GM04504 (cell line): ENCODE results near the gene SCYL2.

ENCODE experiments used
- DNase-seq: peaks from one replicate; pipeline ENCODE4 v3.0.0-alpha.2; 2012; ENCODE audit warnings: low read depth

The SCYL2 gene

DNA sequence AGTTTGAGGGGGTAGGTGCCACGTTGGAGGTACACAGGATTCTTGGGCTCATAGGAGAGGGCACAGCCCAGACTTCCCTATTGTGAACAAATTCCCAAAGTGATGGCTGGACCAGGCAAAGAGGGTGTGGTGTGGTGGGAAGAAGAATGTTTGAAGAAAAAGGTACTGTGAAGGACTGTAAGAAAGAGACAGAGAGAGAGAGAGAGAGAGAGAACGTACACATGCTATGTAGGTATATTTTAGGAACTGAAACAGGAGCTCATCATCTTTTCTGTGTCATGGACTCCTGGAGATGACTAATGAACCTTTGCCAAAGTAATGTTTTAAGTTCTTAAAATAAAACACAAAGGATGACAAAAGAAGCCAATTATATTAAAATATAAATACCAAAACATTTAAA, 114.4 kb downstream of the SCYL2 start:
- no peak for DNase-seq

DNA sequence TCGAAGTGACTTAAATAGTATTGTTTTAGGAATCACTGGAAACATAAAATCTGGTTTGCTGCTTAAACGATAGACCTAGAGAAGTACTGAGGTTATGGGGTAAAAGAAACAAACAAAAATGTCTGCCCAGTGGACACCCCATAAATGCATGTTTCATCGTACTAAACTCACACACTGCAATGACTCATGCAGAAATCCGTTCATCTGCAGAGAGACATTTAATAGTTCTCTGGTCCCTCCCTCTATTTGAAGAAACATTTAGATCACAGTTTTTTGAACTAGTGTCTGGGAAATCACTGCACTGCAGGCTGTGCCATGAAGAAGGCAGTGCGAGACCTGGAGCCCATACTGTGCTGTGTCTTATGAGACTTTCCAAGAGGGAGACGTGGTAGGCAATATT, 115.4 kb downstream of the SCYL2 start:
- no peak for DNase-seq

DNA sequence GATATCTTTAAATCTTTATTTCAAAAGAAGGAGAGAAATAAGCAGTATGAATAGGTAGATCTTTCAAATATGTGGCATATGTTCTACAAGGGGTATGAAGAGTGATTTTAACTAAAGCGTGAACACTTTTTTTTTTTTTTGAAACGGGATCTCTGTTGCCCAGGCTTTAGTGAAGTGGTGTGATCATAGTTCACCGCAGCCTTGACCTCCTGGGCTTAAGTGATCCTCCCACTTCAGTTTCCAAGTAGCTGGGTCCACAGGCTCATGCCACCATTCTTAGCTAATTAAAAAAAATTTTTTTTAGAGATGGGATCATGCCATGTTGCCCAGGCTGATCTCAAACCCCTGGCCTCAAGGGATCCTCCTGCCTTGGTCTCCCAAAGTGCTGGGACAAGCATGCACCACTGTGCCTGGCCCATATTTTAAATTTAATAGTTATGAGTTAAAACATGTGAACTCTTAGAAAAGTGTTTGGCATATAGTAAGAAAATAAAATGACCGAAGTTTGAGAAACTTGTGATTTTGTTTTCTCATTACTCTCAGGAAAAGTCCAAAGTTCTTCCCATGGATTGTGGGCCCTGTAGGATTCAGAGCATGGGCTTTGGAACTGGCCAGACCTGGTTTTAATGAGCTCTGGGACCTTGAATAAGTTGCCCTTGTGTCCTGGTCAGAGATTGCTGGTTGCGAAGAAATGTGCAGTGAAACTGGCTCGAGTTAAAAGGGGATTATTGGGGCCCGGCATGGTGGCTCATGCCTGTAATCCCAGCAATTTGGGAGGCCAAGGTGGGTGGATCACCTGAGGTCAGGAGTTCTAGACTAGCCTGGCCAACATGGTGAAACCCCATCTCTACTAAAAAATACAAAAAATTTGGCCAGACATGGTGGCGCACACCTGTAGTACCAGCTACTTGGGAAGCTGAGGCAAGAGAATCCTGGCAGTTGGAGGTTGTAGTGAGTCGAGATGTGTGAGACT, 116.9 kb downstream of the SCYL2 start:
- no peak for DNase-seq

DNA sequence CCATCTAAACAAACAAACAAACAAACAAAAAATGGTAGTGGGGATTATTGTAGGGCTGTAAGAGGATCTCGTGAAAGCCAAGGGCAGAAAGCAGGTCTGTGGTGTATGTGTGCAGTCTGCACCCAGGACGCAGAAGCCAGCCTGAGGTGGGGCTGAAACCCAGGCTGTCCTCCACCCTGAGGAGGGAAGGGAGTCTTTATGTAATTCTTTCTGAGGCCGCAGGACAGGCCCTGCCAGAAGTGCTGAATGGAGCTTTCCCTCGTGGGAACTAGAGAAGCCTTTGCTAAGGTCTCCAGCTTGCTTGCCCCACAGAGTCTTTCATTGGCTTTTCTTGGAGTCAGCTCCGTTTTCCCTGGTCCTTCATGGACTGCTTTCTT, 117.6 kb downstream of the SCYL2 start:
- no peak for DNase-seq

DNA sequence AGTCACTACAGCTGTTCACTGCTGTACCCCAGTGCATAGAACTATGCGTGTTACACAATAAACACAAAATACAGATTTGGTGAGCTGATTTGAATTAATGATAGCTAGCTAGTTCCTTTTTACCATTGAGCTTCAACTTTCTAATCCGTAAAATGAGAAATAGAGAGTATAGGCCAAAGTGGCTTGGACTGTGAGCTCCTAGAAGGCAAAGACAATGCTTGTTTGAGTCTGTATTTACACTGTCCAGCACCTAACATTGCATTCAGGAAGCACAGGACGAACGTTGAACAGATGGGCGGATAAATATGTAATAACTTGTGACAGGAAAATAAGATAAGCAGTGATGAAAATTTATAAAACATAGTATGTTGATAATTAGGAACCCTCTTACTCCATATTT, 121.4 kb downstream of the SCYL2 start:
- DNase-seq, result no peak
